GM18909 (cell line): ENCODE measurements around the gene SAMMSON.

Experiments
- ATAC-seq: cut with Tn5 transposase; IDR thresholded peaks from one replicate; pipeline ENCODE4 v1.9.1; 2021; ENCODE audit warnings: mild to moderate bottlenecking; ENCODE audit not compliant: unreplicated experiment, poor library complexity

SAMMSON gene

GRCh38 chr3:69999140-70000027 is at the start of gene SAMMSON:
Gene SAMMSON, plus strand, starts transcription at chr3:69999733.
- ATAC-seq, result no peak

- no peak for ATAC-seq
These were observed 47.9 kb upstream of the SAMMSON start for GRCh38 chr3:69951616-69952015.

GRCh38 chr3:69959581-69959980 is 40.0 kb upstream of the SAMMSON start:
- ATAC-seq, result no peak

GRCh38 chr3:69961706-69962439 is 37.7 kb upstream of the SAMMSON start:
- no peak for ATAC-seq

GRCh38 chr3:69963643-69964042 is 35.9 kb upstream of the SAMMSON start:
- no peak for ATAC-seq

GRCh38 chr3:69967156-69967555 is 32.4 kb upstream of the SAMMSON start:
- no peak for ATAC-seq

- no peak for ATAC-seq
These were observed 28.7 kb upstream of the SAMMSON start for GRCh38 chr3:69970827-69971226.

- ATAC-seq, result no peak
These were observed 26.9 kb upstream of the SAMMSON start for GRCh38 chr3:69972672-69973071.

GRCh38 chr3:69976021-69976420 is 23.5 kb upstream of the SAMMSON start:
- no peak for ATAC-seq

GRCh38 chr3:69983546-69984265 is 15.8 kb upstream of the SAMMSON start:
- no peak for ATAC-seq

GRCh38 chr3:69985266-69985665 is 14.3 kb upstream of the SAMMSON start:
- ATAC-seq, result no peak

- no peak for ATAC-seq
These were observed 13.1 kb upstream of the SAMMSON start for GRCh38 chr3:69986419-69986818.

GRCh38 chr3:69987833-69988232 is 11.7 kb upstream of the SAMMSON start:
- ATAC-seq, result no peak

- no peak for ATAC-seq
These were observed 5.8 kb upstream of the SAMMSON start for GRCh38 chr3:69993757-69994156.

- no peak for ATAC-seq
These were observed 4.6 kb upstream of the SAMMSON start for GRCh38 chr3:69994919-69995318.

- no peak for ATAC-seq
These were observed 1.8 kb upstream of the SAMMSON start for GRCh38 chr3:69997631-69998307.

GRCh38 chr3:69998759-69999139 is 784 bp upstream of the SAMMSON start:
- no peak for ATAC-seq

GRCh38 chr3:70000028-70000410 is 486 bp downstream of the SAMMSON start:
- ATAC-seq, result no peak

- no peak for ATAC-seq
These were observed 1.1 kb downstream of the SAMMSON start for GRCh38 chr3:70000563-70001081.

- no peak for ATAC-seq
These were observed 3.6 kb downstream of the SAMMSON start for GRCh38 chr3:70003119-70003518.
